ENCODE results near the gene LRR1.
"Not testable (repeated sequence)": the region's sequence is repeated elsewhere in the genome, so short reads cannot be mapped to it uniquely, and the experiment has no call there.

LRR1 gene

GRCh38 chr14:49640540-49641417, 42.0 kb downstream of the LRR1 start:
- in situ Hi-C loops (cut with HindIII; ENCODE audit: low sequenced_read_pairs) = no loop called here

GRCh38 chr14:49641697-49642129, 43.0 kb downstream of the LRR1 start:
- no peak for DNase-seq (ENCODE audit: low read depth)
- in situ Hi-C loops (cut with HindIII; ENCODE audit: low sequenced_read_pairs) = no loop called here
- TF ChIP-seq, protein P1, sequence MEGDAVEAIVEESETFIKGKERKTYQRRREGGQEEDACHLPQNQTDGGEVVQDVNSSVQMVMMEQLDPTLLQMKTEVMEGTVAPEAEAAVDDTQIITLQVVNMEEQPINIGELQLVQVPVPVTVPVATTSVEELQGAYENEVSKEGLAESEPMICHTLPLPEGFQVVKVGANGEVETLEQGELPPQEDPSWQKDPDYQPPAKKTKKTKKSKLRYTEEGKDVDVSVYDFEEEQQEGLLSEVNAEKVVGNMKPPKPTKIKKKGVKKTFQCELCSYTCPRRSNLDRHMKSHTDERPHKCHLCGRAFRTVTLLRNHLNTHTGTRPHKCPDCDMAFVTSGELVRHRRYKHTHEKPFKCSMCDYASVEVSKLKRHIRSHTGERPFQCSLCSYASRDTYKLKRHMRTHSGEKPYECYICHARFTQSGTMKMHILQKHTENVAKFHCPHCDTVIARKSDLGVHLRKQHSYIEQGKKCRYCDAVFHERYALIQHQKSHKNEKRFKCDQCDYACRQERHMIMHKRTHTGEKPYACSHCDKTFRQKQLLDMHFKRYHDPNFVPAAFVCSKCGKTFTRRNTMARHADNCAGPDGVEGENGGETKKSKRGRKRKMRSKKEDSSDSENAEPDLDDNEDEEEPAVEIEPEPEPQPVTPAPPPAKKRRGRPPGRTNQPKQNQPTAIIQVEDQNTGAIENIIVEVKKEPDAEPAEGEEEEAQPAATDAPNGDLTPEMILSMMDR (IDR thresholded peaks at IDR 0.05; ENCODE audit: low read depth, low read length, missing control alignments) = no peak

More at GRCh38 chr14:49640540-49641417, 42.0 kb downstream of the LRR1 start:
- H3K4me3 ChIP-seq (ENCODE audit: low read depth, low read length) = no peak overlapping the region
- TF ChIP-seq, protein P1 (IDR thresholded peaks at IDR 0.05; ENCODE audit: low read depth, low read length, missing control alignments) = no peak
- no peak for DNase-seq (ENCODE audit: low read depth)

GRCh38 chr14:49642163-49642562, 43.4 kb downstream of the LRR1 start:
- in situ Hi-C loops (cut with HindIII; ENCODE audit: low sequenced_read_pairs) = no loop called here
- TF ChIP-seq, protein P1 (IDR thresholded peaks at IDR 0.05; ENCODE audit: low read depth, low read length, missing control alignments) = no peak
- no peak for DNase-seq (ENCODE audit: low read depth)
- H3K4me3 ChIP-seq (ENCODE audit: low read depth, low read length) = no peak overlapping the region

More at GRCh38 chr14:49641697-49642129, 43.0 kb downstream of the LRR1 start:
- no peak overlapping the region for H3K4me3 ChIP-seq (ENCODE audit: low read depth, low read length)

GRCh38 chr14:49653508-49653907, 54.8 kb downstream of the LRR1 start:
- TF ChIP-seq, protein P1 (IDR thresholded peaks at IDR 0.05; ENCODE audit: low read depth, low read length, missing control alignments) = no peak
- no peak for DNase-seq (ENCODE audit: low read depth)
- no peak overlapping the region for H3K4me3 ChIP-seq (ENCODE audit: low read depth, low read length)
- in situ Hi-C loops (cut with HindIII; ENCODE audit: low sequenced_read_pairs) = no loop called here

GRCh38 chr14:49654511-49654910, 55.8 kb downstream of the LRR1 start:
- in situ Hi-C loops (cut with HindIII; ENCODE audit: low sequenced_read_pairs) = no loop called here
- no peak for DNase-seq (ENCODE audit: low read depth)
- TF ChIP-seq, protein P1 (IDR thresholded peaks at IDR 0.05; ENCODE audit: low read depth, low read length, missing control alignments) = no peak

GRCh38 chr14:49657500-49657899, 58.8 kb downstream of the LRR1 start:
- H3K4me3 ChIP-seq (ENCODE audit: low read depth, low read length); DNase-seq (ENCODE audit: low read depth); in situ Hi-C loops (cut with HindIII; ENCODE audit: low sequenced_read_pairs): not testable (repeated sequence)

More at GRCh38 chr14:49654511-49654910, 55.8 kb downstream of the LRR1 start:
- no peak overlapping the region for H3K4me3 ChIP-seq (ENCODE audit: low read depth, low read length)

All from astrocyte of the cerebellum (primary cell).